SK-N-SH (cell line): Measurements from ENCODE around the gene USP32.

Source experiments
- ELF1 ChIP-seq: IDR thresholded peaks from 2 replicates; pipeline ENCODE4 v1.4.0; 2012
- EP300 ChIP-seq, 2 experiments: IDR thresholded peaks; 2 replicates each; pipeline versions ENCODE4 v1.4.0 to v1.6.1; 2012; ENCODE audit warnings: borderline replicate concordance in 1 of 2, low read depth in 1 of 2, low read length in 1 of 2
- EZH2phosphoT487 ChIP-seq: fragments of 200-600 bp; sonication (generic); IDR thresholded peaks from 2 replicates; pipeline ENCODE4 v1.6.1; 2017; ENCODE audit warnings: low read depth, mixed run types, mild to moderate bottlenecking, antibody characterized with exemption, moderate library complexity, borderline replicate concordance
- FOSL2 ChIP-seq: IDR thresholded peaks from 2 replicates; pipeline ENCODE4 v1.4.0; 2012; ENCODE audit warnings: low read depth, mild to moderate bottlenecking, moderate library complexity, borderline replicate concordance
- FOXJ3 ChIP-seq: sonication (generic); formaldehyde crosslinking; IDR thresholded peaks from 2 replicates; pipeline ENCODE4 v1.5.1; 2020; ENCODE audit warnings: mild to moderate bottlenecking, missing genetic modification reagents
- FOXM1 ChIP-seq: IDR thresholded peaks from 2 replicates; pipeline ENCODE4 v1.4.0; 2012; ENCODE audit warnings: low read depth, mild to moderate bottlenecking
- GABPA ChIP-seq: IDR thresholded peaks from 2 replicates; pipeline ENCODE4 v1.4.0; 2012; ENCODE audit warnings: low read depth, mild to moderate bottlenecking
- JUND ChIP-seq: IDR thresholded peaks from 2 replicates; pipeline ENCODE4 v1.4.0; 2012
- POLR2AphosphoS5 ChIP-seq: IDR thresholded peaks from 2 replicates; pipeline ENCODE4 v1.6.1; 2012; ENCODE audit warnings: low read depth, low read length
- RCOR1 ChIP-seq: fragments of 150-350 bp; IDR thresholded peaks from 2 replicates; pipeline ENCODE4 v1.6.1; 2017; ENCODE audit warnings: antibody characterized with exemption, low read length
- TF ChIP-seq, protein P1 (sequence below): fragments of 200-600 bp; sonication (generic); IDR thresholded peaks from 2 replicates; pipeline ENCODE4 v1.6.1; 2017; ENCODE audit warnings: antibody characterized with exemption, mild to moderate bottlenecking, moderate library complexity

DNA sequence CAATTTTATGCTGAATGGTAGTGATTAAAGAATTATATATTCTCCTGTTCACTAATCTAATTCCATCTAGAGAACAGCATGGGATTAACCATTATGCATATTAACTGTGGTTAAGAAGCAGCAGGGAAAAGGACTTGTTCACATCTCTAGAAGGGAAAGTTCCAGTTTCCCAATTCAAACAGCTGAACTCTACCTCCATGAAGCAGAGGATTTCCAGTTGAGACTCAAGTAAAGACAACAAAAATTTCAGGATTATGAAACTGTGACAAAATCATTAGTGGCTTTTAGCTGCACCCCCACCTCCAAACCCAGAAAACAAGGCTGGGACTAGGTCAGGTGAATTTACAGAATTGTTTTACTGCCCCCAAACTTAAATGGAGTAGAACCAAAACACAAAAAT is 73.6 kb downstream of the USP32 start:
- TF ChIP-seq, protein P1, sequence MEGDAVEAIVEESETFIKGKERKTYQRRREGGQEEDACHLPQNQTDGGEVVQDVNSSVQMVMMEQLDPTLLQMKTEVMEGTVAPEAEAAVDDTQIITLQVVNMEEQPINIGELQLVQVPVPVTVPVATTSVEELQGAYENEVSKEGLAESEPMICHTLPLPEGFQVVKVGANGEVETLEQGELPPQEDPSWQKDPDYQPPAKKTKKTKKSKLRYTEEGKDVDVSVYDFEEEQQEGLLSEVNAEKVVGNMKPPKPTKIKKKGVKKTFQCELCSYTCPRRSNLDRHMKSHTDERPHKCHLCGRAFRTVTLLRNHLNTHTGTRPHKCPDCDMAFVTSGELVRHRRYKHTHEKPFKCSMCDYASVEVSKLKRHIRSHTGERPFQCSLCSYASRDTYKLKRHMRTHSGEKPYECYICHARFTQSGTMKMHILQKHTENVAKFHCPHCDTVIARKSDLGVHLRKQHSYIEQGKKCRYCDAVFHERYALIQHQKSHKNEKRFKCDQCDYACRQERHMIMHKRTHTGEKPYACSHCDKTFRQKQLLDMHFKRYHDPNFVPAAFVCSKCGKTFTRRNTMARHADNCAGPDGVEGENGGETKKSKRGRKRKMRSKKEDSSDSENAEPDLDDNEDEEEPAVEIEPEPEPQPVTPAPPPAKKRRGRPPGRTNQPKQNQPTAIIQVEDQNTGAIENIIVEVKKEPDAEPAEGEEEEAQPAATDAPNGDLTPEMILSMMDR, result no peak
- TF ChIP-seq POLR2AphosphoS5 (no peak), GABPA (no peak), EZH2phosphoT487 (no peak), FOXM1 (no peak), EP300 (IDR thresholded peaks at IDR 0.05; ENCODE audit: borderline replicate concordance in 1 of 2, low read depth in 1 of 2, low read length in 1 of 2) (no peak), JUND (no peak), FOSL2 (no peak), FOXJ3 (CRISPR knock-in tag) (no peak), ELF1 (no peak), RCOR1 (no peak)
